CD14-positive monocyte (primary cell): ENCODE results near the gene TACC2. TPM values are rescaled to one million over a fixed set of nuclear protein-coding genes. Genes with fewer than 3 reads are reported as not detected.

Source experiments
- DNase-seq, 3 donors: peaks; one replicate each; pipeline ENCODE4 v3.0.0-alpha.2; 2011 to 2022
- H2AFZ ChIP-seq: 2 replicates; pipeline ENCODE4 v1.6.0; 2012; ENCODE audit warnings: mild to moderate bottlenecking, low read depth, low read length, inconsistent platforms; ENCODE audit not compliant: insufficient read depth, poor library complexity, severe bottlenecking
- H3K27ac ChIP-seq, 2 donors: 1 replicate in 1 of 2; 2 replicates in 1 of 2; pipeline ENCODE4 v1.5.1; 2012 to 2013; ENCODE audit warnings: low read length in 2 of 2, control low read depth in 1 of 2, inconsistent platforms in 1 of 2, low read depth in 1 of 2, mild to moderate bottlenecking in 1 of 2
- H3K27me3 ChIP-seq, 2 donors: one replicate each; pipeline versions ENCODE4 v1.6.0 to v1.6.1; 2011 to 2013; ENCODE audit warnings: low read length in 2 of 2; ENCODE audit not compliant: control insufficient read depth in 2 of 2, insufficient read depth in 2 of 2
- H3K36me3 ChIP-seq, 2 donors: replicated peaks in 1 of 2; 1 replicate in 1 of 2; 2 replicates in 1 of 2; pipeline versions ENCODE4 v1.5.1 to v1.6.1; 2012 to 2013; ENCODE audit warnings: low read length in 2 of 2, control low read depth in 1 of 2, inconsistent platforms in 1 of 2, mild to moderate bottlenecking in 1 of 2; ENCODE audit not compliant: insufficient read depth in 2 of 2, control insufficient read depth in 1 of 2
- H3K4me1 ChIP-seq, 2 donors: 1 replicate in 1 of 2; 2 replicates in 1 of 2; pipeline versions ENCODE4 v1.5.1 to v1.6.1; 2012 to 2013; ENCODE audit warnings: low read length in 2 of 2, control low read depth in 1 of 2, inconsistent platforms in 1 of 2, mild to moderate bottlenecking in 1 of 2, moderate library complexity in 1 of 2; ENCODE audit not compliant: insufficient read depth in 2 of 2, control insufficient read depth in 1 of 2
- H3K4me2 ChIP-seq: replicated peaks from 2 replicates; pipeline ENCODE3; 2012; ENCODE audit warnings: low read length, moderate library complexity, mild to moderate bottlenecking; ENCODE audit not compliant: poor library complexity, severe bottlenecking; ENCODE audit errors: extremely low read depth
- H3K4me3 ChIP-seq, 3 experiments: fragments of 200-600 bp in 1 of 3; sonication (generic) in 1 of 3; replicated peaks in 1 of 3; 1 replicate in 2 of 3; 2 replicates in 1 of 3; pipeline ENCODE4 v1.5.1; 2011 to 2013; ENCODE audit warnings: low read length in 3 of 3, mild to moderate bottlenecking in 3 of 3, control low read depth in 2 of 3, low read depth in 2 of 3, inconsistent platforms in 1 of 3, moderate library complexity in 1 of 3
- H3K79me2 ChIP-seq: 2 replicates; pipeline ENCODE4 v1.6.0; 2012; ENCODE audit warnings: mild to moderate bottlenecking, control low read depth, inconsistent platforms, low read length, moderate library complexity; ENCODE audit not compliant: insufficient read depth
- H3K9ac ChIP-seq: 2 replicates; pipeline ENCODE4 v1.6.0; 2017; ENCODE audit warnings: low read length, mild to moderate bottlenecking; ENCODE audit not compliant: insufficient read depth, poor library complexity, severe bottlenecking
- H3K9me3 ChIP-seq, 2 donors: replicated peaks in 1 of 2; 1 replicate in 1 of 2; 2 replicates in 1 of 2; pipeline versions ENCODE4 v1.5.1 to v1.6.1; 2012 to 2013; ENCODE audit warnings: low read length in 2 of 2, control low read depth in 1 of 2; ENCODE audit not compliant: control insufficient read depth in 1 of 2, insufficient read depth in 1 of 2
- H4K20me1 ChIP-seq: 2 replicates; pipeline ENCODE4 v1.6.0; 2012; ENCODE audit warnings: mild to moderate bottlenecking, low read length, control low read depth, moderate library complexity; ENCODE audit not compliant: insufficient read depth
- H3K27ac Mint-ChIP-seq, 7 donors: one replicate each; pipeline ENCODE4 v1.8.0; 2020; ENCODE audit warnings: mild to moderate bottlenecking in 7 of 7, mixed read lengths in 7 of 7, moderate library complexity in 6 of 7, inconsistent platforms in 2 of 7
- H3K27me3 Mint-ChIP-seq, 3 donors: one replicate each; pipeline ENCODE4 v1.8.0; 2021 to 2022; ENCODE audit warnings: low read depth in 3 of 3, mild to moderate bottlenecking in 3 of 3, mixed read lengths in 3 of 3, moderate library complexity in 3 of 3, inconsistent platforms in 1 of 3
- H3K36me3 Mint-ChIP-seq, 2 donors: one replicate each; pipeline ENCODE4 v1.8.0; 2020; ENCODE audit warnings: mixed read lengths in 2 of 2, inconsistent platforms in 1 of 2, mild to moderate bottlenecking in 1 of 2
- H3K4me1 Mint-ChIP-seq: one replicate; pipeline ENCODE4 v1.8.0; 2020; ENCODE audit warnings: mild to moderate bottlenecking, mixed read lengths
- H3K4me3 Mint-ChIP-seq, 2 donors: one replicate each; pipeline ENCODE4 v1.8.0; 2020; ENCODE audit warnings: mild to moderate bottlenecking in 2 of 2, mixed read lengths in 2 of 2, moderate library complexity in 1 of 2
- H3K9me3 Mint-ChIP-seq, 7 donors: one replicate each; pipeline ENCODE4 v1.8.0; 2020 to 2022; ENCODE audit warnings: mixed read lengths in 7 of 7, mild to moderate bottlenecking in 6 of 7, moderate library complexity in 6 of 7, inconsistent platforms in 2 of 7
- WGBS: methylation state at CpG from one replicate; pipeline ENCODE4 v1.1.5; 2013; ENCODE audit warnings: missing lambda C conversion rate; ENCODE audit not compliant: insufficient coverage; 5-methylcytosine and 5-hydroxymethylcytosine counted together
- intact Hi-C, 2 donors: fragments of 100-400 bp; cut with micrococcal nuclease; formaldehyde crosslinking; loops; one replicate each; pipeline versions ENCODE4 v1.15.0 to v1.15.1; 2023
- polyA plus RNA-seq, 3 donors: library from polyadenylated mRNA; depleted of rRNA in 1 of 3; unstranded in 2 of 3; stranded (reverse) in 1 of 3; fragments of 300-500 nt in 2 of 3; fragments of >200 nt in 1 of 3; fragmentation: Illumina TruSeq in 2 of 3; gene quantifications; 1 replicate in 2 of 3; 2 replicates in 1 of 3; pipeline ENCODE4 v1.2.3, GENCODE V29; 2012 to 2021
- TF ChIP-seq, protein P1 (sequence below): fragments of 200-600 bp; IDR thresholded peaks from one replicate; pipeline ENCODE4 v1.8.0; 2022; ENCODE audit warnings: antibody characterized with exemption, mild to moderate bottlenecking

TACC2 gene
- polyA plus RNA-seq, 3 donors = 0.03 TPM; not detected in 2

DNA sequence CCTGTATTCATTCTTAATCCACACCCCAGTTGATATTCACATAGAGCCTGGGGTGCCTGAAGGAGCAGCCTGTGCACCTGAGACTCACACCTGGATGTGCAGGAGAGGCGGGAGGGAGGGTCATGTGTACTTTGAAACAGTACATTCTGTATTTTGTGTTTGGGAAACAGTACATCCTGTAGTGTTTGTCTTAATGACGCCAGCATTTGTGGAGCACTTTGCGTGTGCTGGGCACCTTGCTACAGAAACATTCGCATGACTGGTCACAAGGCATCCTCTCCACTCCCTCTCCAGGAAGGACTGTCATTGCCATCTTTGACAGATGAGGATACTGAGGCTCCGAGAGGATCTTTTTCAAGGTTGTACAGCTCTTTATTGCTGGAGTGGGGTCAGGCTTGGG is 132.1 kb downstream of the TACC2 start:
- Histone ChIP-seq H3K4me1 (no peaks in the 10 kb centered on the region), H2AFZ (no peak overlapping the region), H3K4me3 (no peak overlapping the region), H3K9me3 (no peaks in the 10 kb centered on the region), H3K36me3 (no peaks in the 10 kb centered on the region), H3K79me2 (no peaks in the 10 kb centered on the region), H3K4me2 (no peak overlapping the region), H4K20me1 (no peaks in the 10 kb centered on the region), H3K9ac (no peak overlapping the region), H3K27ac (no peak overlapping the region), H3K27me3 (peaks cover 0 to 2% of the 10 kb centered on the region in 2 donors)
- Mint-ChIP-seq H3K36me3 (no peaks in the 10 kb centered on the region), H3K27me3 (peaks cover 7 to 21% (median 16%) of the 10 kb centered on the region in 3 donors), H3K4me3 (no peak overlapping the region), H3K4me1 (no peaks in the 10 kb centered on the region), H3K27ac (no peak overlapping the region), H3K9me3 (peaks cover 0 to 2% (median 0%) of the 10 kb centered on the region in 7 donors)
- intact Hi-C loops = no loop called here
- DNase-seq = no peak
- TF ChIP-seq, protein P1, sequence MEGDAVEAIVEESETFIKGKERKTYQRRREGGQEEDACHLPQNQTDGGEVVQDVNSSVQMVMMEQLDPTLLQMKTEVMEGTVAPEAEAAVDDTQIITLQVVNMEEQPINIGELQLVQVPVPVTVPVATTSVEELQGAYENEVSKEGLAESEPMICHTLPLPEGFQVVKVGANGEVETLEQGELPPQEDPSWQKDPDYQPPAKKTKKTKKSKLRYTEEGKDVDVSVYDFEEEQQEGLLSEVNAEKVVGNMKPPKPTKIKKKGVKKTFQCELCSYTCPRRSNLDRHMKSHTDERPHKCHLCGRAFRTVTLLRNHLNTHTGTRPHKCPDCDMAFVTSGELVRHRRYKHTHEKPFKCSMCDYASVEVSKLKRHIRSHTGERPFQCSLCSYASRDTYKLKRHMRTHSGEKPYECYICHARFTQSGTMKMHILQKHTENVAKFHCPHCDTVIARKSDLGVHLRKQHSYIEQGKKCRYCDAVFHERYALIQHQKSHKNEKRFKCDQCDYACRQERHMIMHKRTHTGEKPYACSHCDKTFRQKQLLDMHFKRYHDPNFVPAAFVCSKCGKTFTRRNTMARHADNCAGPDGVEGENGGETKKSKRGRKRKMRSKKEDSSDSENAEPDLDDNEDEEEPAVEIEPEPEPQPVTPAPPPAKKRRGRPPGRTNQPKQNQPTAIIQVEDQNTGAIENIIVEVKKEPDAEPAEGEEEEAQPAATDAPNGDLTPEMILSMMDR = no peak
- 90% methylated on average over 2 of the region's 5 CpGs for WGBS

DNA sequence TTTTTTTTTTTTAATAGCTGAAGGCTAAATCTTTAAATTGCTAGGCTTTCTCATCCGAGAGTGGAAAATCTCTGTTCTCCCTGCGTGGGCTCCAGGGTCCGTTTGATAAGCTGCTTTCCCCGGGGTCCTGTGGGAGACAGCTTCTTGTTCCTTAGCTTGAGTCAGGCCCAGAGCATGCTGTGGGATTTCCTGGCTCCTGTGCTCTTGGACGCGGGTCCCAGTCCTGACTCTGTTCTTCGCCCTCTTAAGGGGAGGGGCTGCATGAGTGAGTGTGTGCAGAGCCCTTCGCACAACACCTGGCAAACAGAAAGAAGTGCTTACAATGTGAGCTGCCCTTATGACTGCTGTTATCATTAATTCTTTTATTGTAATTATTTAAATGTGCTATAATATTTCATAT is 133.5 kb downstream of the TACC2 start:
- peaks cover 9 to 20% (median 16%) of the 10 kb centered on the region in 3 donors for H3K27me3 Mint-ChIP-seq
- no peak for DNase-seq
- intact Hi-C loops = no loop called here
- Histone ChIP-seq H4K20me1 (no peaks in the 10 kb centered on the region), H3K9me3 (no peaks in the 10 kb centered on the region), H3K27ac (no peak overlapping the region), H3K4me3 (no peak overlapping the region), H3K4me1 (no peaks in the 10 kb centered on the region), H3K4me2 (no peak overlapping the region), H3K36me3 (no peaks in the 10 kb centered on the region), H3K27me3 (no peaks in the 10 kb centered on the region), H2AFZ (no peak overlapping the region), H3K79me2 (no peaks in the 10 kb centered on the region), H3K9ac (no peak overlapping the region)
- H3K36me3 Mint-ChIP-seq = no peaks in the 10 kb centered on the region
- TF ChIP-seq, protein P1 = no peak
- H3K4me1 Mint-ChIP-seq = no peaks in the 10 kb centered on the region
- H3K27ac Mint-ChIP-seq = no peak overlapping the region
- 90% methylated on average over 4 of the region's 8 CpGs for WGBS
- no peak overlapping the region for H3K4me3 Mint-ChIP-seq
- H3K9me3 Mint-ChIP-seq = peaks cover 0 to 6% (median 0%) of the 10 kb centered on the region in 7 donors
